HG03097 (cell line): Measurements from ENCODE around the gene WDR33.

Experiments
- ATAC-seq: cut with Tn5 transposase; IDR thresholded peaks from one replicate; pipeline ENCODE4 v1.9.1; 2021; ENCODE audit not compliant: unreplicated experiment, low FRiP score

Gene WDR33

DNA sequence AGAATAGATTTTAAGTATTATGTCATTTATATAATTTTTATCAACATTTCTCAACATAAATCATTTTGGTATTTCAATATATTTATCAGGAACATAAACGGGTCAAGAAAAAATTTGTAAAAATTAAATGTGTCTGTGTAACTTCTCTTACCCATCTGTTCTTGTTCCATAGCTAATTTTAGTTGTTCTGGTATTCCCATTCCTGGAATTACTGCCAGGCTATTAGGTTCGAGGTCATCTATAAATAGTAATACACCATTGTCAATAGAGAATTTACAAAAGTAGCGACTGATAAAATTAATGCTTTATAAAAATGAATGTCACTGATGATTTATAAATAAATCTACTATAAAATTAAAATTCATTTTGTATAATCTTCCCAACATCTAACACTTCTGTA, 88.2 kb downstream of the WDR33 start:
- ATAC-seq, result no peak

DNA sequence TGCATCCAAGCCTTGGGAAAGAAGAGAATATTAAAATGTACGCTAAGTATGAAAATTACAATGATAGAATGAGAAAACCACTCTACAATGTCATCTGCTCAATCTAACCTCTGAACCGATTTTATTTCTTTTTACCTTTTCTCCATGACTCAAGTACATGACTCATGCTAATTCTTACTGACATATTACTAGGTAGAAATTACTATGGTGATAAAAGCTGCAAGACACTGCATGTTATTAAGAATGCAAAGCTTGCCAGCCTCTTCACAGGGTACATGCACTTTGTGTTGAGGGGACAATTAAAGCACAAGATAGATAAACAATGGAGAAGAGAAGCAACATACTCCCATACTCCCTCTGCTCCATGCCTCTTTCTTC, 89.0 kb downstream of the WDR33 start:
- no peak for ATAC-seq

DNA sequence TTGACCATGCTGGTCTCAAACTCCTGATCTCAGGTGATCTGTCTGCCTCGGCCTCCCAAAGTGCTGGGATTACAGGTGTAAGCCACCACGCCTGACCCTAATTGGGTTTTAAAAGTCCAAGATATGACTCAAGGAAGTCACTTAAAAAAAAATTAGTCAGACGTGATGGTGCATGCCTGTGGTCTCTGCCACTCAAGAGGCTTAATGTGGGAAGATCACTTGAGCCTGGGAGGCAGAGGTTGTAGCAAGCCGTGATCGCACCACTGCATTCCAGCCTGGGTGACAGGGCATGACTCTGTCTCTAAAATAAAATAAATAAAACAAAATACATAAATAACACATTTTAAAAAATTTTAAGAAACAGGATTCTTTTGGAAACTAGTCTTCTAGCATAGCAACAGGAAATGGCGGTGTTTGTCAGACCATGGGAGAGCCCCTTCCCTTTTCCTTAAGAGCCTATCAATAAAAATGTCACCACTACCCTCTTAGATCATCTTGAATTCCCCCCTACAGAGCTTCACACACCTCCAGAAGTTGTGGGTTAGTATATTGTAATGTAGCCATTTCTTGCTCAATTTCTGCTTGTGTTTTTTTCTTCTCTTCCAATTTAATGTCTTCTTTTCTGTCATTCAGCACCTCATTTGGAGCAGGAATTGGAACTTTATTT, 89.5 kb downstream of the WDR33 start:
- no peak for ATAC-seq

DNA sequence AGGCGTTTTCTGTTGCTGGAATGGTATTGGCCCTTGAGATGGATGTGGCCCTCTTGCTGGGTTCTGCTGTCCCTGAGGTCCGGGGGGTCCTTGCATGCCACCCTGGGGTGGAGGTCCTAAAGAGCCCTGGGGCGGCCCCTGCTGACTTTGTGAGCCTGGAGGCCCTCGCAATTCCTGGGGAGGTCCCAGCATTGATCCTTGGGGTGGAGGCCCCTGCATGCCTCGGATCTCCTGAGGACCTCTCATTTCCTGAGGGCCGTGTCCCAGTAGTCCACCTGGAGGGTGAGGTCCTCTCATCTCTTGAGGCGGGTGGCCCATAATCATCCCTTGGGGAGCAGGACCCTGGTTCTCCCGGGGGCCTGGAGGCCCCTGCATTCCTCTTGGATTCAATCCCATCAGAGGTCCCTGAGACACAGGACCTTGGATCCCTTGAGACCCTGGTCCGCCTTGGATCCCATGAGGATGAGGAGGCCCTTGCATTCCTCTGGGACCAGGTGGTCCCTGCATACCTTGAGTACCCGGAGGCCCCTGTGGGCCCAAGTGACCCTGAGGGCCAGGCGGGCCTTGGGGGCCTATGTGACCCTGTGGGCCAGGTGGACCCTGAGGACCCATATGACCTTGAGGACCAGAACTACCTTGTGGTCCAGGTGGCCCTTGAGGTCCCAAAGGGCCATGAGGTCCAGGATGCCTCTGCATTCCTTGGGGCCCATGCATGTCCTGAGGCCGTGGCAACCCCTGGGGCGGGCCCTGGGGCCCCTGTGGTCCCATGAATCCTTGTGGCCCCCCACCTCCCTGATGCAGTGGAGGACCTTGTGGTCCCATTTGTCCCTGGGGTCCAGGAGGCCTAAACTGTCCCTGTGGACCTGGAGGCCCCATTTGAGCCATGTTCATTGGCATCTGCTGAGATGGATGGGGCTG, 91.4 kb downstream of the WDR33 start:
- ATAC-seq, result no peak

DNA sequence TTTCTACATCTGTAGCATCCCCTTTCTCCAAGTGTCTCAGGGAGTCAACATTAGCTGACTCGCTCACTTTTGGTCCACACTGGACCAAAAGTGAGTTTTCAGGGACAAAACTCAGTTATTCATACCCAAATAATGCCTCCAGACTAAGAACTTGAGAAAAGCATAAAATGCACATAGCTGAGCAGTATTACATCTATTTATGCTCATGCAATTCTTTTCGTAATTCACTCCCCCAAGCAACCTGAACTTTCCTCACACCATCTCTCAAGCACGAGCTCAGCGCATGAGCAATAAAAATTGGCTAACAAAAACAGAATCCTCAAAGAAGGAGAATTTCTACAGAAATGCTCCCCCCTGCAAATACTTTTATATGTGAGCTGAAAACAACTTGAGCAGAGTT, 92.7 kb downstream of the WDR33 start:
- ATAC-seq, result no peak

DNA sequence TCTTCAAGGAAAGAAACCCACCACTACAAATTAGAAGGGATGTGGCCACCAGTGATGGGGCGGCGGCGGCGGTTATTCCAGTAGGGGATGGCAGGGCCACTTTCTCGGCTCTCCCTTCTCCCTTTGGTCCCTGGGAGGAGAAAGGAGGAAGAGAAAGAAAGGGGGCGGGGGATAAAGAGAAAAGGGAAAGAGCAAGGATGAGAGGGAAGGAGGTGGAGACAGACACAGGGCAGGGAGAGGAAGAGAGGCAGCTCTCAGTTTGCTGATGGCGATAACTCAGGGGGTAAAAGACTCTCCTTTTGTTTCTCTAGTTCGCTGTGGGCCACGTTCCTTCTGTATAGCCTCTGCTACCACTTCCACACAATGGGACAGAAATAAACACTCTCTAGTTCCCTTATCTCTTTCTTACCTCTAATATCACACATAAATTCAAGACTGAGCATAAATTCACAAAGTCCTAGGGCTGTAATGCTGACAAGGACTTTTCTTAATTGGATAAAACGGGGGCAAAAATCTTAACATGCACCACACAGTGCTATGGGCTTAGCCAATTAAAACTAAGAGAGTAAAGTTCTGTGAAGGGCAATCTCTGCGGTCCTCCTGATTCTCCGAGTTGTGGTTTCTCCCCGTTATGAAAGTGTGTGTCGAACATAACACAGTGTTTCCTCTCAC, 95.1 kb downstream of the WDR33 start:
- no peak for ATAC-seq

DNA sequence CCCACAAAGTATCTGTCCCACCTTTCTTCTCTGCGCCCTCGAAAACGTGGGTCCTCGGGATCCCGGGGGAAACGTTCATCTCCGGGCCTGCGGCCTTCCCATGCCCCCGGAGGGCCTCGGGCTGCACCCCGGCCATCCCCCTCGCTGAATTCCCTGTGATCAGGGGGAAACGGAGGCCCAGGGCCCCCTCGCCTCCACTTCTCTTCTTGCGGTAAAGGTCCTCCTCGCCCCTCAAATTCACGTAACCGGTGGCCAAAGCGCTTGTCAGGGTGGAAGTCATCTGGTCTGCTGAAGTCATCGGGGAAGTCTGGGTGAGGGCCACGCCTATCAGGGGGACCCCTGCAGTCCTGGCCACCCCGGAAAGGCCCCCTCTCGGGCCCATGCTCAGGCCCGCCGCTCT, 97.4 kb downstream of the WDR33 start:
- no peak for ATAC-seq

DNA sequence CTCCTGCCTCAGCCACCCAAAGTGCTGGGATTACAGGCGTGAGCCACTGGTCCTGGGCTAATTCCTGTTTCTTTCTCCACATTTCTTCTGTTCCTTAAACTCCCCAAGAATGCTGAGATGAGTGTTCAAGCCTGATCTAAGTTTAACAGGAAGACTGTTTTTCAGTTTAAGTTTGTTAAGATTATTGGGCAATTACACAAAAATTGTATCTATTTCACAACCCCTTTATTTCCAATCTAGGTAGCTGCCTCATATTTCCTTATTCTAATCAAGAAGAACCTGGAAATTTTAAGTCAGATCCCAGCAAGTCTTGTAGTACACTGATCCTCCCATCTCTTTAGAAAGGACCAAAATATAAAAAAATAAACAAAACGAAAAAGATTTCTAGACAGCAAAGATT, 98.0 kb downstream of the WDR33 start:
- no peak for ATAC-seq

DNA sequence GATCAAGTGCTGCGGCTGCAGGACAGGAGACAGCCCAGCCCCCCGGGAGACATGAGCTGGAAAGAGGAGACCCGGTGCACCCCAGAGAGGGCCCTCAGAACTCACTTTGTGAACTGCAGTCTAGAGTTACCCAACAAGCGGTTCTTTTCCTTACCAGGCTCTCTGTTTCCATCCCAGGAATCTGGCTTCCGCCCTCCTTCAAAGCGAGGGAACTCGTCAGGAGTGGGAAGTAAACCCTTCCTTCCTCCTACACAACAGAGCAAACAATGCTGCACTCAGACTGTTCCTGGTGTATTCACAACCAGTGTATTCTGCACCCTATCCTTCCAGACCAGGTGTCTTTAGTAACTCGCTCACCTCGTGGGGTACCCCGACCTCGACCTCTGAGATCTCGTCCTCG, 101.6 kb downstream of the WDR33 start:
- no peak for ATAC-seq

DNA sequence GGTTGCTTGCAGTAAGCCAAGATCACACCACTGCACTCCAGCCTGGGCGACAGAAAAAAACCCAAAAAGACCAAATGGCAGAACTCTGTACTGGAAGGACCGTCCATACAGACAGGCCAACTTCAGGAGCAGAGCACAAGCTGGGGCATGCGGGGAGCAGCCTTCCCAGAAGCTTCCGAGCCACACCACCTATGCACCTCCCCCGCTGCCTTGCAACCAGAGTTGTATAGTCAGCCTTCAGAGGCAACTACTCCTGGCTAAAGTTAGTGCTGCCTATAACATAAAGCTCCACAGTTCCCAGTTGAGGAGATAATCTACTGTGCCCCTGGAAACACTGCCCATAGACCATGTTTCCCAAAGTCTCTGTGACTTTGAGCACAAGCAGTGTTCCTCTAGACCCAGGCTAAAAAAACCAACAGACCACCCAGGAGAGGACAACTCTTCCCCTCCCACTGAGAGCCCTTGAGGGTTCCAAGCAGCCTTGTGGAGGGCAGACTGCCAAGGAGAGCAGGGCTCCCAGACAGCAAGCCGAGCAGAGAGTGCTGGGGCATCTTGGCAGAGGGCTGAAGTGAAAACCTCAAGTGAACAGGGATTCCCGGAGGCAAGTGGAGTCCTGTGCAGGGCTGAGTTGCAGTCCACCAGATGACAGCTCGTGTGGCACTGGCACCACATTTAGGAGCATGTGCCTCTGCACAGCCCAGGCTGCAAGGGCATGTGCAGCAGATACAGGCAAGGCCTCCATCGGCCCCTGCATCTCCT, 102.9 kb downstream of the WDR33 start:
- no peak for ATAC-seq

DNA sequence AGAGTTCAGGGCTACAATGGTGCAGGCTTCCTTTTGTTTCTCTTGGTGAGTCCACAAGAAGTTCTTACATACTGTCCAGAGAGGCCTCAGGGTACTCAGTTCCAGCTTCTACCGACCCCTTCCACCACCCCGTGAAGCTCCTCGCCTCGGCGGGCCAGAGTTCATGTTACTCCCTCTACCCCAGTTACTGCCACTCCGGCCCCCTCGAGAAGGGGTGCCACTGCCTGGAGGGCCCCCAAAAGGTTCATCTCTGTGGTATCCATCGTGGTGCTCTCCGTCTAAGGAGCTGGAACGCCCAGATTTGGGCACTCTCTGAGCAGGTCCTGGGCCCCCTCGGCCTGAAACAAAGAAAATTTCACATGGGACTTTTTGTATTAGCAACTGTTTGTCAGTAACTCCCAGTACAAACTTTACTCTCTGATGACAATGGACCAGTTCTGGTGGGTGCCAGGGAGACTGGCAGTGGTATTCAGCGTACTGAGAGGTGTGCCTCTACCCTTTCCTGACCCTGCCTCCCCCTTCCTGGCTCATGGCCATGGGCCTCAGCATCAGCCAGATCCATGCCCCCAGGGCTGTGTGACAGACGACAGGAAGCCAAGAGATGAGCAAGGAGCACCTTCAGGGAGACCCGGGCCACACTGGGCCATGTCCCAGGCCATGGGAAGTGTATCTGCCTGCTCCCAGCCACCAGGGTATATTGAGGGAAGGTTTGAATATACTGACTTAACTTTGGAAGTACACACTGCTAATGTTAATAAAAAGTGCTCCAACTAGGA, 104.6 kb downstream of the WDR33 start:
- ATAC-seq, result no peak

DNA sequence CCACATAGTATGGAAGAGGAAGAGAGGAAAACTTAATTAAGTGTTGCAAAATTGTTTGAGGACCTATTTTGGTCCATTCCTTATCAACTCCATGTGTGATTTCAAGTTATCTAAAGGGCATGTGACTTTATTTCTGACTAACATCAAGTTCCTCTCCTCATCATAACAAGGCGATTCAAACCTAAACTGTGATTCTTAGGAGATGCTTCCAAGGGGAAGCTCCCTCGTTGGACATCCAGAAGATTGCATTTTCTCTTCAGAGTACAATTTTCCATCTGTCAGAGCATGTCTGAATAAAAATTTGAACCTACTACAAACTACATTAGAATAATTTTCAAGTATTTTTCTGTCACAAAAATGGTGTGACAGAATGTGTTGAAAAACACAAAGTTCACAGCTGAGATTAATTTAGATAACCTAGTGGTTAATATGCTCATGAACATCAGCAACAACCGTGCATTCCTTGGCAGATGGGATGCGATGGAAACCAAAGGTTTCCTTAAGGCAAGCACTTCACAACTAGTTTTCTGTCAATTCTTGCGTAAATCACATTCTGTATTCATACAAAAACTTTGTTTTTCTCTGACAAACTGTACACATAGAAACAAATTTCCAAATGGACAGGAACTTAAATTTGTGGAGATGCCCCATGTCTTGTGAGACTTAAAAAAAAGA, 105.4 kb downstream of the WDR33 start:
- no peak for ATAC-seq

DNA sequence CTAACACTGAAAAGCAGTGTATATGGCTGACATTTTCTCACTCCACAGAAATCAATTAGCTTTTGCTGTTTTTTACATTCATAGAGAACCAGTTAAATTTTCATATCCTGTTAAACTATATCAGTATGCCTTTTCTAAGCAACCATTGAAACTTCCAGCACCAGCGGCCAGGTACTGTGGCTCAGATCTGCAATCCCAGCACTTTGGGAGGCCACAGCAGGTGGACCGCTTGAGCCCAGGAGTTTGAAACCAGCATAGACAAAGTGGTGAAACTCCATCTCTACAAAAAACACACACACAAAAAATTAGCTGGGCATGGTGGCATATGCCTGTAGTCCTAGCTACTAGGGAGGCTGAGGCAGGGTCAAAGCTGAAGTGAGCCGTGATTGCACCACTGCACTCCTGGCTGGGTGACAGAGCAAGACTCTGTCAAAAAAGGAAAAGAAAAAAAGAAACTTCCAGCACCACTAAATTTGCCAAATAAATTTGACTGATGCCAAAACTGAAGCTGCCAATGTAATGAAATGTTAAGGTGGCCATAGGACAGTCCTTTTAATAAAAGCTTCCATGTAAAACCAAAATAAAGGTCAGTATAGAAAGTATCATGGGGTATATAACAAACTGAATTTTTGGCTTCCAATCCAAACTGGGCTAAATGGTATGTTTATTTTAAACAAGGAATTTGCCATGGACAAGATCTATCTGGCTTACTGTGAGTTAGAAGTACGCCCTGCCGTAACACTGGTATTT, 106.2 kb downstream of the WDR33 start:
- no peak for ATAC-seq

DNA sequence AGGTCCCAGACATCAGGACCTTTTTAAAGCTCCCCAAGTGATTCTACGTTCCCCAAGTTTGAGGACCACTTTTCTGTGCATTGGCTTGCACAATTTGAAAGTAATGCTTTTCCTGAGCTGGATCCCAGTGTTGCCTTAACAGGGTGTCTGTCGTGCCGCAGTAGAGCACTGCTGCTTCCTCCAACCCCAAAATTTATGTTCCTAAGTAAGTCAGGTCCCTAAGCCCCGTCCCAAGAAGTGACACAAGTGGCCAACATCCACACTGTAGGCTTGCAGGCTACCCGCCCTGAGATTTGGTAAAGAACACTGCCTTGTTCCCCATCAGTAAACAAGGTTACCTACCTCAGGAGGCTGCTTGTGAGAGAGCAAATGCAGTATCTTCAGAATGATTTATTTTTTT, 107.7 kb downstream of the WDR33 start:
- no peak for ATAC-seq

DNA sequence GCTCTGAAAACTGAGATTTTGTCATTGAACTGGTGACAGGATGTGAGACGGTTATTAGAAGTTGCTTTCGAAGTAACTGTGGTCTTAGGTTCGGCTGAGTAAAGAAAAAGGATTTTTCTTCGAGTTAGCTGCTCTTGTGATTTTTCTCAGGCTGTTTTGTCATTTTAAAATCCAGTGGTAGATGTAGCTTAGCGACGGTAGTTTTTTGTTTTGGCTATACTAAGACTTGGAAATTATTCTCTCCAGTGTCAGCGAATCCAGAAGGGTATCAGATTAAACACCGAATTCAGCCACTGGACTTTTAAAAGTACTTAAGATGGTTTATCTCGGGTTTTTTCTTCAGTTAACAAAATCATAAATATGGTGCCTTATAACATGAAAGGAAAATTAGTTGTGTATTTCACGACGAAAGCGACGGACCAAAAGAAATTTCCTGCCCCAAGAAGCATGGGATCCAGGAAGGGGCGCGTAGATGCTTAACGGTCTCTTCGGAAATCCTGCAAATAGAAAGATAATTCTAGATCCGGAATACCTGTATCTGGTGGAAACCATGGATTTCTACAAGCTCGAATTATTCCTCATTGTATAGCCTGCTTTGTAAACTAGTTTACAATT, 108.5 kb downstream of the WDR33 start:
- no peak for ATAC-seq

DNA sequence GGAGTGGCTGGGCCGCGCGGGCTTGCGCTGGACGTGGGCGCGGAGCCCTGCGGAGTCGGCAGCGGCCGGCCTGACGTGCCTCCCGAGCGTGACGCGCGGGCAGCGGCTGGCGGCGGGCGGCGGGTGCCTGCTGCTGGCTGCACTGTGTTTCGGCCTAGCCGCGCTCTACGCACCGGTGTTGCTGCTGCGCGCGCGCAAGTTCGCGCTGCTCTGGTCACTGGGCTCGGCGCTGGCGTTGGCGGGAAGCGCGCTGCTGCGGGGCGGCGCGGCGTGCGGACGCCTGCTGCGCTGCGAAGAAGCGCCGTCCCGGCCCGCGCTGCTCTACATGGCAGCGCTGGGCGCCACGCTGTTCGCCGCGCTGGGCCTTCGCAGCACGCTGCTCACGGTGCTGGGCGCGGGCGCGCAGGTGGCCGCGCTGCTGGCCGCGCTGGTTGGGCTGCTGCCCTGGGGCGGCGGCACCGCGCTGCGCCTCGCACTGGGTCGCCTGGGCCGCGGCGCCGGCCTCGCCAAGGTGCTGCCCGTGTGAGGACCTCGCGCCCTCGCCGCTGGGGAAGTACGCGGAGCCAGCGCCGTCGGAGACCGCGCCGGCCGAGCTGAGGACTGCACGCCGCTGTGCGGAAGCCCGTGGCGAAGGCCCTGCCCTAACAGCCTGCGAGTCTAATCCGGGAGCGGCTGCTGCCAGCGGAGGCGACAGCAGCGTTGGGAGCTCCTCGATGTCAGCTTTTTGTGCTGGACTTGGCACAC, 109.1 kb downstream of the WDR33 start:
- ATAC-seq, result peak; percentile 42

DNA sequence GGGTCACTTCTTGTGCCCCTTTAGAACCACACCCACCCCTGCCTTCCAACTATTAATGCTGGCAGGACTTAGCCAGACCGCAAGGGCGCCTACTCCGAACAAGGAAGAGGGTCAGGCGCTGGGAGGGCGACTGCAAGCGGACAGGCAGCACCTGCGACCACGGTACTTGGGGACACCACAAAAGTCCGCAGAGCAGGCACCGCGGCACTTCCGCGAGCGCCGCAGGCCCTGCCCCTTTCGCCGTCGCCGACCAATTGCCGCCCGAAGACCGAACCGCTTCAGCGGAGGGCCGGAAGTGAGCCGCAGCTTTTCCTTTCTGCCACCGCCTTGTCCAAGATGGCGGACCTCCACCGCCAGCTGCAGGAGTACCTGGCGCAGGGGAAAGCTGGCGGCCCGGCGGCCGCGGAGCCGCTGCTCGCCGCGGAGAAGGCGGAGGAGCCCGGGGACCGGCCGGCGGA, 109.7 kb downstream of the WDR33 start, which contains the start of gene SFT2D3:
Gene SFT2D3, plus strand, starts transcription at position 305 of the 458 bp plus-strand sequence. Its CDS starts 32 bp downstream, at position 337.
- ATAC-seq, result peak; percentile 69
